ENCODE results near the gene RPL28.

The RPL28 gene

DNA sequence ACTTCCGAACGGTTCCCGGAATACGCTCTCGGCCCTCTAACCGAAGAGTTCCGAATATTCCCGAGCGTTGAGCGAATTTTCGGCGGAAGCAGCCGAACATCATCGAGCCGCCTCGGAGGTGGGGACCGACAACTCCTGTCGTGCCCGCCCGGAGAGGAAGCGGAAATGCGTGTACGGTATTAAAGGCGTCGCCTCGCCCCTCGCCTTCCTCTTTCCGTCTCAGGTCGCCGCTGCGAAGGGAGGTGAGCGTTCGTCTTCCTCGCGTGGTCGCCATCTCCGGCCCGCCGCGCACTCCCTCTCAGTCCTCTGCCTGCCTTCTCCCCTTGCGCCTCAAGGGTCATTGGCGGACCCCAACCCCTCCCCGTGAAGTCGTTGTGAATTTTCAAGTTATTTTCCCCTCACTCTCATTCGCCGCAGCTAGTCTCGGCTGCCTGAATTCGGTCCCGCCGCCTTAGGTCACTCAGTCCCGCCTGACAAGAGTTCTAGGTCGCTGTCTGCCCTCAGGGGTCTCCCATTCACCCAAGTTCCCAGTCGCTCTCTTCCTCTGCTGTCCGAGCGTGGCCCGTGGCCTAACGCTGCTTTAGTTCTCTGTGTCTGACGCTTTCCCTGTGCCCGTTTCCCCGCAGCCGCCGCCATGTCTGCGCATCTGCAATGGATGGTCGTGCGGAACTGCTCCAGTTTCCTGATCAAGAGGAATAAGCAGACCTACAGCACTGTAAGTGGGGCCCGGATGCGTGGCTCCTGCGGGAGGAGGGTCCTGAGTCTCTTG lies at the start of gene RPL28:
TSS of gene RPL28 (plus strand) at position 209 of the 769 bp plus-strand sequence. CDS start at position 635, 426 bp downstream.
- peaks cover 15% of the 10 kb centered on the region for H3K27me3 ChIP-seq (ENCODE audit: control insufficient read depth, insufficient read depth, low read length)
- H3K9me3 ChIP-seq (ENCODE audit: control insufficient read depth, insufficient read depth, low read depth, low read length): no peaks in the 10 kb centered on the region
- H3K4me1 ChIP-seq (ENCODE audit: control insufficient read depth, insufficient read depth, low read length): peaks cover 48% of the 10 kb centered on the region
- H3K27ac ChIP-seq (ENCODE audit: low read depth, low read length): peak within 1 kb of the TSS; percentile 44
- peak within 1 kb of the TSS; percentile 96 for H3K9ac ChIP-seq (ENCODE audit: low read length)
- H3K4me3 ChIP-seq (ENCODE audit: low read depth, low read length): peak within 1 kb of the TSS; percentile 92
- H3K36me3 ChIP-seq (ENCODE audit: control insufficient read depth, insufficient read depth, low read length): peaks cover 45% of the 10 kb centered on the region

- Histone ChIP-seq H3K9ac (ENCODE audit: low read length) (no peak overlapping the region), H3K4me1 (ENCODE audit: control insufficient read depth, insufficient read depth, low read length) (peaks cover 14% of the 10 kb centered on the region), H3K4me3 (ENCODE audit: low read depth, low read length) (no peak overlapping the region), H3K9me3 (ENCODE audit: control insufficient read depth, insufficient read depth, low read depth, low read length) (no peaks in the 10 kb centered on the region), H3K36me3 (ENCODE audit: control insufficient read depth, insufficient read depth, low read length) (no peaks in the 10 kb centered on the region), H3K27ac (ENCODE audit: low read depth, low read length) (no peak overlapping the region), H3K27me3 (ENCODE audit: control insufficient read depth, insufficient read depth, low read length) (no peaks in the 10 kb centered on the region)
Observed at GRCh38 chr19:55336101-55336500, 49.6 kb upstream of the RPL28 start.

DNA sequence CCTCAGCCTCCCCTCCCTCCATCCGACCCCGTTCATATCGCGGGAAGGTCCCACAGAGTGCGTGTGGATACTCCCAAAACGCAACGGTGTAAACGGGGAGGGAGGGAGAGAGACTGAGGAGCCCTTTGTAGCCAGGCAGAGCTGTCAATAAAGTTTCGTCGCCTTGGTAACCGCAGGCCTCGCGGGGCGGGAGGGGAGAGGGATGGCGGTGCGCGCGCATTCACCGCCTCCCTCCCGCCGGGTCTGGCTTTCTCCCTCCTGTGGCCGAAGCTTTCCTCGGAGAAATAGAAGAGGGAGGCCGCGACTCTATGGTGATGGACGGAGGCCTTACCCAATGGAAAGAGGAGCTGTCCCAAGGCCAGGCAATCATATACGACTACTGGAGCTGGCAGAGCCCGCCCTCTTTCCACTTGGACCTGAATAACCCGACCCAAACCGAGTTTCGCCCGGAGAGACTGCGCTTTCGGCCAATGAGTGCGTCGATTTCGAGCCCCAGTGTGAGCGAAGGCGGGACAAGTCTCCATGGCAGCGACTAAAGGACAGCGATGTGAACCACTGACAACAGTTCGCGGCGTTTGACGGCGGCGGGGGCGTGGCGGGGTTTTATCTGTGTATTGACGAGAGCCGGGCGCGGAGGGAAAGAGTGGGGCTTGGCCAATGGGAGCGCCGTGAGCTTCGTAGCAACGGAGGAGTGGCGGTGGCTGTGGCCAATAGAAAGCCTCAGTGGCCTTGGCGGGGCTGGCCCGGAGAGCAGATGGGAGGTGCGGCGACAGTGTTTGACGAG lies 46.4 kb upstream of the RPL28 start, which contains the start of gene KMT5C:
TSS of gene KMT5C (plus strand) at position 772 of the 784 bp plus-strand sequence. CDS start 2,061 bp downstream, outside the sequence.
- peak within 1 kb of the TSS; percentile 97 for H3K4me3 ChIP-seq (ENCODE audit: low read depth, low read length)
- peaks cover 22% of the 10 kb centered on the region for H3K36me3 ChIP-seq (ENCODE audit: control insufficient read depth, insufficient read depth, low read length)
- H3K27me3 ChIP-seq (ENCODE audit: control insufficient read depth, insufficient read depth, low read length): no peaks in the 10 kb centered on the region
- H3K4me1 ChIP-seq (ENCODE audit: control insufficient read depth, insufficient read depth, low read length): peaks cover 16% of the 10 kb centered on the region
- H3K27ac ChIP-seq (ENCODE audit: low read depth, low read length): peak within 1 kb of the TSS; percentile 94
- H3K9ac ChIP-seq (ENCODE audit: low read length): peak within 1 kb of the TSS; percentile 91
- H3K9me3 ChIP-seq (ENCODE audit: control insufficient read depth, insufficient read depth, low read depth, low read length): no peaks in the 10 kb centered on the region

DNA sequence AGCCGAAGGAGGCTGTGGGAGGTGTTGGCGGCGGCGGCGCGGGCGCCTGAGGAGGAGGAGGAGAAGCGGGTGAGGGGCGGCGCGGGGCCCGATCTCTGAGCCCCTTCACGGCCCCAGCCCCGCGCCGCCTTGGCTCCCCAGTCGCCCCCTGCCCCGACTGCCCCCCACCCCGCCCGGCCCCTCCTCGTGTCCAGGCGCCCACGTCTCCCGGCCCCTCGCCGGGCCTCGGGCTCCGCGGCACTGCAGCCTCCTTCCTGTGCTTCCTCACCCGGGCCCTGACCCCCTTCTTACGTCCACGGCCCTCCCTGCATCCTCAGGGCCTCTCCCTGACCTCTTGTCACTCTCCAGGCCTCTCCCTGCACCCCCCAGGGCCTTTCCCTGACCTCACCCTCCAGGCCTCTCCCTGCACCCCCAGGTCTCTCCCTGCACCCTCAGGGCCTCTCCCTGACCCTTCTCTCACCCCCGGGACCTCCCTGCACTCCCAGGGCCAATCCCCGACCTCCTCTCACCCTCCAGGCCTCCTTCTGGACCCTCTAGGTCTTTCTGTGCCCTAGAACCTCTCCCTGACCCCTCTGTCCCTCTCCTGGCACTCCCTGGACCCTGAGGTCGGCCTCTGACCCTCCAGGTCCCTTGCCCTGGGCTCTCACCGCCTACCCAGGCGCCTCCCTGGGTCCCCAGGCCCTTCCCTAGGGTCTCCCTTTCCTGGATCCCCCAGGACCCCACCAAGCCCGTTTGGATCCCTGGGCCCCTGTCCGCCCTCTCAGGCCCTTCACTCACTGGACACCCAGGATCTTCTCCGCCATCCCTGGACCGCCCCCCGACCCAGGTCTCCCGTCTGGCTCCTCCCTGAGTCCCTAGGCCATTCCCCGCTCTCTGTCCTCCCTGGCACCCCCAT lies 45.6 kb upstream of the RPL28 start:
- Histone ChIP-seq H3K4me3 (ENCODE audit: low read depth, low read length) (peak overlapping the region; percentile 97), H3K36me3 (ENCODE audit: control insufficient read depth, insufficient read depth, low read length) (peaks cover 30% of the 10 kb centered on the region), H3K27ac (ENCODE audit: low read depth, low read length) (peak overlapping the region; percentile 78; the same call in 1 of the 2 replicates), H3K9me3 (ENCODE audit: control insufficient read depth, insufficient read depth, low read depth, low read length) (no peaks in the 10 kb centered on the region), H3K9ac (ENCODE audit: low read length) (peak overlapping the region; percentile 79), H3K27me3 (ENCODE audit: control insufficient read depth, insufficient read depth, low read length) (no peaks in the 10 kb centered on the region), H3K4me1 (ENCODE audit: control insufficient read depth, insufficient read depth, low read length) (peaks cover 16% of the 10 kb centered on the region)

GRCh38 chr19:55340784-55341147 lies 45.0 kb upstream of the RPL28 start:
- H3K36me3 ChIP-seq (ENCODE audit: control insufficient read depth, insufficient read depth, low read length): peaks cover 36% of the 10 kb centered on the region
- peaks cover 22% of the 10 kb centered on the region for H3K4me1 ChIP-seq (ENCODE audit: control insufficient read depth, insufficient read depth, low read length)
- H3K27ac ChIP-seq (ENCODE audit: low read depth, low read length): peak overlapping the region; percentile 78; the same call in 1 of the 2 replicates
- peak overlapping the region; percentile 79 for H3K9ac ChIP-seq (ENCODE audit: low read length)
- H3K27me3 ChIP-seq (ENCODE audit: control insufficient read depth, insufficient read depth, low read length): no peaks in the 10 kb centered on the region
- peak overlapping the region; percentile 97 for H3K4me3 ChIP-seq (ENCODE audit: low read depth, low read length)
- no peaks in the 10 kb centered on the region for H3K9me3 ChIP-seq (ENCODE audit: control insufficient read depth, insufficient read depth, low read depth, low read length)

DNA sequence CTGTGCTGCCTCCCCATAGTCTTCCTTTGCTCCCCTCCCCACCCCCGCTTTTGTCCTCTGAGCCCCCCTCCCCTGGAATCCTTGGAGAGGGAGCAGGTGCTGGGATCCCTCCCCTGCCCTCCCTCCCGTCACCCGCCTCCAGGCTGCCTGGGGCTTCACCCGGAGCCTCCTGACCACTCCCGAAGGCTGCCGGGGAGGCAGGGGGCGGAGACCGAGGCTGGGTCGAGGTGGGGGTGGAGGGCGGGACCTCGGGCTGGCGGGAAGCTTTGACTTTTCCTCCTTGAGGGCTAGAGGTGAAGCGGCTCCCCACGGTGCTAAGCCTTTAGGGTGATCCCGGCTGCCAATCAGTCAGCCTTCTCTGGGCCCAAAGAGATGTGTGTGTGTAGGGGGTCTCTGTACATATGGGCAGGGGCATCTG lies 44.6 kb upstream of the RPL28 start:
- Histone ChIP-seq H3K9ac (ENCODE audit: low read length) (peak overlapping the region; percentile 21), H3K27me3 (ENCODE audit: control insufficient read depth, insufficient read depth, low read length) (no peaks in the 10 kb centered on the region), H3K4me3 (ENCODE audit: low read depth, low read length) (peak overlapping the region; percentile 97), H3K36me3 (ENCODE audit: control insufficient read depth, insufficient read depth, low read length) (peaks cover 40% of the 10 kb centered on the region), H3K27ac (ENCODE audit: low read depth, low read length) (peak overlapping the region; percentile 78; the same call in 1 of the 2 replicates), H3K4me1 (ENCODE audit: control insufficient read depth, insufficient read depth, low read length) (peaks cover 26% of the 10 kb centered on the region), H3K9me3 (ENCODE audit: control insufficient read depth, insufficient read depth, low read depth, low read length) (no peaks in the 10 kb centered on the region)

GRCh38 chr19:55341595-55342531 lies 43.9 kb upstream of the RPL28 start:
- Histone ChIP-seq H3K9ac (ENCODE audit: low read length) (peak overlapping the region; percentile 21), H3K27ac (ENCODE audit: low read depth, low read length) (no peak overlapping the region), H3K27me3 (ENCODE audit: control insufficient read depth, insufficient read depth, low read length) (no peaks in the 10 kb centered on the region), H3K36me3 (ENCODE audit: control insufficient read depth, insufficient read depth, low read length) (peaks cover 45% of the 10 kb centered on the region), H3K4me3 (ENCODE audit: low read depth, low read length) (peak overlapping the region; percentile 48), H3K4me1 (ENCODE audit: control insufficient read depth, insufficient read depth, low read length) (peaks cover 29% of the 10 kb centered on the region), H3K9me3 (ENCODE audit: control insufficient read depth, insufficient read depth, low read depth, low read length) (no peaks in the 10 kb centered on the region)

GRCh38 chr19:55344444-55344843 lies 41.3 kb upstream of the RPL28 start:
- Histone ChIP-seq H3K4me1 (ENCODE audit: control insufficient read depth, insufficient read depth, low read length) (peaks cover 39% of the 10 kb centered on the region), H3K9ac (ENCODE audit: low read length) (no peak overlapping the region), H3K27me3 (ENCODE audit: control insufficient read depth, insufficient read depth, low read length) (no peaks in the 10 kb centered on the region), H3K36me3 (ENCODE audit: control insufficient read depth, insufficient read depth, low read length) (peaks cover 48% of the 10 kb centered on the region), H3K9me3 (ENCODE audit: control insufficient read depth, insufficient read depth, low read depth, low read length) (no peaks in the 10 kb centered on the region), H3K4me3 (ENCODE audit: low read depth, low read length) (no peak overlapping the region), H3K27ac (ENCODE audit: low read depth, low read length) (no peak overlapping the region)

DNA sequence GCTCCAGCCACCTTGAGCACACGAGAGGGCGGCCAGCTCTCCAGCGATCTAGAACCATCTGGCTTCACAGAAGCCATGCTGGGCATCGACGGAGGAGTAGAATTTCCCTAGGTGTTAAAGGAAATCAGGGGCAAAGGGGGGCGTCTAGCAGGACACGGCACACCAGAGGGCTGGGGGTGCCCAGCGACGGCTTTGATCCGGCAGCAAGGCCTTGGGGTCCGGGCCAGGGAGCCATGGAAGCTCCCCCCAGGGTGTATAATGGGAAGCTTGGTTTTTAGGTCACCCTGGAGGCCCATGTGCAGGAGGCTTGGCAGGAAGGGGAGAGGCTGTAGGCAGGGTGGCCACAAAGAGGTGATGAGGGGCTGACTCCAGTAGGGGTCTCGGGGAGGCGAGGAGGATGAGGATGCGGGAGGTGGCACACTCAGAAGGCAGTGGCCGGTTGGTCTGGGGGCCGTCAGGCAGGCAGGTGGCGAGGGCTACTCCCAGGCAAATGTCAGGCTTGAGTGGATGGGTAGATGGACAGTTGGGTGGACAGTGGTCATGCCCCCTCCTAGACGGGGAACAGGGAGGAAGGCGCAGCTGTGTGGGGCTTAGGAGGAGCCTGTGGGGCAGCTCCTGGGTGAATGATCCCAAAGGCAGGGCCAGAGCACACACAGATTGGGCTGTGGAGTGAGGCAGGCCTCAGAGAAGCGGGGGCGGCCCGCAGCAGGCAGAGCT lies 40.5 kb upstream of the RPL28 start:
- H3K4me3 ChIP-seq (ENCODE audit: low read depth, low read length): no peak overlapping the region
- no peaks in the 10 kb centered on the region for H3K27me3 ChIP-seq (ENCODE audit: control insufficient read depth, insufficient read depth, low read length)
- peaks cover 44% of the 10 kb centered on the region for H3K4me1 ChIP-seq (ENCODE audit: control insufficient read depth, insufficient read depth, low read length)
- H3K36me3 ChIP-seq (ENCODE audit: control insufficient read depth, insufficient read depth, low read length): peaks cover 48% of the 10 kb centered on the region
- no peak overlapping the region for H3K27ac ChIP-seq (ENCODE audit: low read depth, low read length)
- no peaks in the 10 kb centered on the region for H3K9me3 ChIP-seq (ENCODE audit: control insufficient read depth, insufficient read depth, low read depth, low read length)
- peak overlapping the region; percentile 15 for H3K9ac ChIP-seq (ENCODE audit: low read length)

All from HUES6 (cell line).